Hematopoietic multipotent progenitor cell (in vitro differentiated cells): ENCODE measurements around the gene SLC25A13. TPM values are rescaled to one million over a fixed set of nuclear protein-coding genes. Genes with fewer than 3 reads are reported as not detected.
A peak's percentile ranks its signal among the peaks of the same experiment; 100 is the strongest.

ENCODE experiments used
- DNase-seq, 3 donors: peaks; one replicate each; pipeline ENCODE4 v3.0.0-alpha.2; 2011 to 2015; ENCODE audit warnings: low read depth in 2 of 3, low spot score in 2 of 3
- total RNA-seq: library from RNA; depleted of rRNA; stranded (reverse); fragments of >200 nt; gene quantifications from one replicate; pipeline ENCODE4 v1.2.3, GENCODE V29; 2012

Gene SLC25A13
- total RNA-seq, 1 donor: 10.5 TPM

- DNase-seq: no peak
Measured at GRCh38 chr7:96244244-96244991, 77.5 kb downstream of the SLC25A13 start.

GRCh38 chr7:96243241-96243640, 78.7 kb downstream of the SLC25A13 start:
- DNase-seq: no peak

- DNase-seq: peak in 1 of 3 donors; percentile 31
Measured at GRCh38 chr7:96241855-96242254, 80.0 kb downstream of the SLC25A13 start.

DNA sequence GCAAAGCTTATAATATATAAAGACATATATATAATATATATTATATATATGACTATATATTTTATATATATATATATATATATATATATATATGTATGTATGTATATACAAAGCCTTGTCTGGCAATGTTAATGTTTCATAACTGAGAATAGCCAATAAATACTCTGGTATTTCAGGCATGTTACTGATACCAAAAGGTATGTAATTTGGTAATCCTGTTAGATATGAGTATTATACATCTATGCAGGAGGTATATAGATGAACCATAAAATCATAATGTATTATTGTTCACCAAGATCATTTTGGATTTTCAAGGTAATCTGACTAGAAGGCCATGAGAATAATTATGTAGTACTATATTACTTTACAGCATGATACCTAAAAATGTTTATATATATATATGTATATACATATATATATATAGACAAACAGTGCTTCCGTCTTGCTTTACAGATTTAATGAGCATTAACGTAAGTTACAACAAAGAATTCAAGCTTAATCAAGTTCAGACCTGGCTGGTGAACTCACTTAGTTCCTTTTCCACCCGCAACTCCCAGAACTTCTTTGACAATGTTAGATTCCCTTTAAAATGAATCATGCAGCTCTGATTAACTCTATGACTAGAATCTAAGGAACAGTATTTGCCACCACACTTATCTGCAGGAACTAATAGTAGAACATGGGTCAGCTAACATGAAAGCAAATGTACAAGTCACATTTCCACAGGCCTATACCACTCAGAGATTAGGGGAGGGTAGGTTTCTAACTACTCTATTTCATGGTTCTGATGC, 82.7 kb downstream of the SLC25A13 start:
- no peak for DNase-seq

DNA sequence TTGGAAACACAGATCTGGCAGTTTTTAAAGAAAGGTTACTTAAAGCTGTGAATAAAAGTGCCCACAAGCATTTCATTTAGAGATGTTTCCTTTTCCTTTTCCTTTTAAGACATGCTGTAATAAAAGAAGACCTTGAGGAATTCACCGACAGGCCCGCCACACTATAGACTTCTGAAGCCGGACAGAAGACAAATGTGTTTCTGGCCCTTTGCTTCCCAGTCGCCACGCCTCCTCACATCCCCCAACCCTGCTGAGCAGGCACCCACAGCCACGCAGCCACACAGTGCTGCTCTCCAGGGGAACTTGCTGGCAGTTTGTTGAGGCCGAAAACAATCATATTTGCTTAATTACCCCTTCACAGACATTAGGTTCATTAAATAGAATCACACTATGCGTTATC, 83.4 kb downstream of the SLC25A13 start:
- no peak for DNase-seq

- no peak for DNase-seq
Measured at GRCh38 chr7:96237040-96237439, 84.9 kb downstream of the SLC25A13 start.

GRCh38 chr7:96236198-96237039, 85.5 kb downstream of the SLC25A13 start:
- DNase-seq: peak in 2 of 3 donors; percentile 44 to 87

GRCh38 chr7:96235281-96235680, 86.6 kb downstream of the SLC25A13 start:
- no peak for DNase-seq

- DNase-seq: no peak
Measured at GRCh38 chr7:96233528-96234154, 88.3 kb downstream of the SLC25A13 start.

DNA sequence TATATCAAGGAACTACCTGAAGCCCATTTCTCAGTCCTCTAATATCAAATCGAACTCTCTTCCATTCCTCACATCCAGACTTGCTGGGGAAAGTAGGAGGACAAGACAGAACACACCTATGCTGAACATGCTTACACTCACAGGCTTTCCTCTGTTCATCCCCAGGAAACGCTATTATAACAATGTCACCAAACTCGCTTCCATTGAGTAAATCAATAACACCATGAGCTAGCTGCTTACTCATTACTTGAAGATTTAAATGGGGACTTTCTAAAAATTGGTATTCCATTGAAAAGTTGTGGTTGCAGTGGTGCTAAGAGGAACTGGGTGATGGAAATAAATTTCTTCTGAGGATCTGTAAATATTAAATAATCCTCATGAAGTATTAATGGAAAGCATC, 88.8 kb downstream of the SLC25A13 start:
- no peak for DNase-seq

DNA sequence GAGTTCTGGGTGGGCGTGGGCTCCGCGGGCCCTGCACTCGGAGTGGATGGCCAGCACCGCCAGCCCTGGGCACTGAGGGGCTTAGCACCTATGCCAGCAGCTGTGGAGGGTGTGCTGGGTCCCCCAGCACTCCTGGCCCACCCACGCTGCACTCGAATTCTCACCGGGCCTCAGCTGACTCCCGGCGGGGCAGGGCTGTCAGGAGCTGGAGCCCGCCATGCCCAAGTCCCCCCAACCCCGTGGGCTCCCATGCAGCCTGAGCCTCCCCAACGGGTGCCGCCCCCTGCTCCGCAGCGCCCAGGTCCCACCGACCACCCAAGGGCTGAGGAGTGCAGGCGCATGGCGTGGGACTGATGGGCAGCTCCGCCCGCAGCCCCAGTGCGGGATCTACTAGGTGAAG, 93.1 kb downstream of the SLC25A13 start:
- no peak for DNase-seq

DNA sequence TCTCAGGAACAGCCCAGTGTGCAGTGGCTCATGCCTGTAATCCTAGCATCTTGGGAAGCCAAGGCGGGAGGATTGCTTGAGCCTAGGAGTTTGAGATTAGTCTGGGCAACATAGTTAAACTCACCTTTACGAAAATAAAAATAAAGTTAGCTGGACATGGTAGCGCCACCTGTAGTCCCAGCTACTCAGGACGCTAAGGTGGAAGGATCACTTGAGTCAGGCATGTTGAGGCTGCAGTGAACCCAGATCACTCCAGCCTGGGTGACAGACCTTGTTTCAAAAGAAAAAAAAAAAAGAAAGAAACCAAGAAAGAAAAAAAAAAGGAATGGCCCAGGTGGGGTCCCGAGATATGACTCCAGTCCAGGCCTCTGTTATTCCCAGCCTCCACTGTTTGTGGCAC, 96.6 kb downstream of the SLC25A13 start:
- no peak for DNase-seq

DNA sequence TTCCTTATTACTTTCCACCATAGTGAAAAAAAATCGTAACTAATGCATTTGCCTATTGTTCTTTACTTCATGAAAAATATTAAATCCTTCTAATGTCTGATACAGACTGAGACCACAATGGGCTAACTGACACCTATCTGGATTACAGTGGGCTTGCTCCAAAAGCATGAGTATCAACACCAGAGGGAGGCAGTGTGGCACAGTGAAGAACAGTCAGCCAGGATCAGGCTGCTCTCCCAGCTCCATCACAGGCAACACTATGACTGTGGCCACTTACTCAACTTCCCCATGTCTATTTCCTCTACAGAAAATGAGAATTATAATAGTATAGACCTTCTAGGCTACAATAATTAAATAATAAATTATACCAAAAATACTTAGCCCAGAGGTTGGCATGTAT, 97.2 kb downstream of the SLC25A13 start:
- peak in 2 of 3 donors; percentile 34 to 62 for DNase-seq

GRCh38 chr7:96224073-96224472, 97.8 kb downstream of the SLC25A13 start:
- no peak for DNase-seq

DNA sequence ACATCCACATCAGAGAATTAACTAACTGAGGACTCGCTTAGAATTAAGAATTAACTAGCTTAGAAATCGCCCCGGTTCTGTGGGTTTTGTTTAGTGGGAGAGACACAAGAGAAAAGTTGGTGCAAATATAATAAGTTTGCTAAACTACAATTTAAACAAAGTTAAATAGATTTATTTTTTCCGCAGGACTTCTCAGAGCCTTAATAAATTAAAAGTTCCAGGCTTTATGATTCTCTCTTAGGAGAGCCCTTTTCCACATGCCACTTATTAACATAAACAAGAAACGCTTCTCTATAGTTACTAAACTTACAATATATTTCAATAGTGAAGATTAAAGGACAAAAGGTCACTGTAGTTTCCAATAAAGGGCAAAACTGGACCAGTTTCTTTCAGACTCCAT, 100.0 kb downstream of the SLC25A13 start:
- no peak for DNase-seq

DNA sequence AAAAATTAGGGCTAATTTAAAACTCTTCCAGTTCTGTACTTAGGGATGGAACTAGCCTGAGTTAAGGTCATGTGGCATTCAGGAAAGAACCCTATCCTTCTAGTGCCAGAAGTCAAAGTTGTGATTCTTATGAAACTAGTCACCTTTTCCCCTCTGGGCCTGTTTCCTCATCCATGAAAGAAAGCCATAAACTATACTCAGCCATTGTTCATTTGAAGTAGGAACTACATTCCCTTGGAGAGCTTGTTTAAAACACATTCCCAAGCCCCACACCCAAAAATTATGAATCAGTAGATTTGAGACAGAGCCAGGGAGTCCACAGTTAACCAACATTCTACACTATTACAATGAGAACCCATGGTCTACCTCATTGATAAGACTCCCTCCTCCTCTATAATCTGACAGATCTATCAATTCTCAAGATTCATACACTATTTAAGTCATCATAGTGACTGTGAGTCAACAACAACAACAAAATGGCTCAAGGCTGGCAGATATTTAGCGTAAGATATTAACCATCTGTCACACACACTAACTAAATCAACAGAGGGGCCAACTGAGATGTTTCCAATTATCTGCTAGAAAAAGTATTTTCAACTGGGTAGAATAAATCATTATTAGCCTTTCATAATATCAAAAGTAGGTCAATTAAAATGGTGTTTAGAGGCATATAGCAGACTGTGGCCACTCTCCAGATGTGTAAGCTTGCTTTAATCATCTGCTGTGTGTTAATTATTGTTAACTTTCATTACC, 102.3 kb downstream of the SLC25A13 start:
- no peak for DNase-seq

- DNase-seq: no peak
Measured at GRCh38 chr7:96218664-96219243, 103.1 kb downstream of the SLC25A13 start.

- DNase-seq: no peak
Measured at GRCh38 chr7:96217147-96217546, 104.8 kb downstream of the SLC25A13 start.

GRCh38 chr7:96216373-96216772, 105.5 kb downstream of the SLC25A13 start:
- DNase-seq: no peak

- no peak for DNase-seq
Measured at GRCh38 chr7:96212474-96212873, 109.4 kb downstream of the SLC25A13 start.
